Activated CD4-positive, alpha-beta T cell treated with anti-CD3 and anti-CD28 coated beads, Interleukin-2, amount 10 ng/mL, durations not matched to agents 7 days and 5 days (primary cell): Measurements from ENCODE around the gene SGPL1. TPM values are rescaled to one million over a fixed set of nuclear protein-coding genes. Genes with fewer than 3 reads are reported as not detected.

Experiments
- CTCF ChIA-PET: fragments of 350-600 bp; sonication (Branson Sonifier 250); formaldehyde crosslinking; loops from one replicate; lab custom pipeline; 2021; ENCODE audit warnings: antibody characterized with exemption; lab: Charles Lee
- POLR2A ChIA-PET: fragments of 350-600 bp; sonication (Branson Sonifier 250); formaldehyde crosslinking; loops from one replicate; lab custom pipeline; 2021; ENCODE audit warnings: antibody characterized with exemption; lab: Charles Lee
- DNase-seq: peaks from one replicate; pipeline ENCODE4 v3.0.0-alpha.2; 2020
- H3K27ac Mint-ChIP-seq: one replicate; pipeline ENCODE4 v1.8.0; 2021; ENCODE audit warnings: mild to moderate bottlenecking, moderate library complexity, mixed read lengths
- H3K27me3 Mint-ChIP-seq: one replicate; pipeline ENCODE4 v1.8.0; 2021; ENCODE audit warnings: mixed read lengths
- H3K36me3 Mint-ChIP-seq: one replicate; pipeline ENCODE4 v1.8.0; 2021; ENCODE audit warnings: low read depth, mixed read lengths
- H3K4me1 Mint-ChIP-seq: one replicate; pipeline ENCODE4 v1.8.0; 2021; ENCODE audit warnings: mixed read lengths
- H3K4me3 Mint-ChIP-seq: one replicate; pipeline ENCODE4 v1.8.0; 2021; ENCODE audit warnings: mild to moderate bottlenecking, moderate library complexity, mixed read lengths
- H3K9me3 Mint-ChIP-seq: one replicate; pipeline ENCODE4 v1.8.0; 2021; ENCODE audit warnings: mixed read lengths
- total RNA-seq, 2 experiments: library from RNA; stranded (reverse); gene quantifications; one replicate each; pipeline ENCODE4 v1.2.3, GENCODE V29; 2021

The SGPL1 gene
- total RNA-seq, 2 experiments from 2014 or later: 19.7 to 22.3 TPM

DNA sequence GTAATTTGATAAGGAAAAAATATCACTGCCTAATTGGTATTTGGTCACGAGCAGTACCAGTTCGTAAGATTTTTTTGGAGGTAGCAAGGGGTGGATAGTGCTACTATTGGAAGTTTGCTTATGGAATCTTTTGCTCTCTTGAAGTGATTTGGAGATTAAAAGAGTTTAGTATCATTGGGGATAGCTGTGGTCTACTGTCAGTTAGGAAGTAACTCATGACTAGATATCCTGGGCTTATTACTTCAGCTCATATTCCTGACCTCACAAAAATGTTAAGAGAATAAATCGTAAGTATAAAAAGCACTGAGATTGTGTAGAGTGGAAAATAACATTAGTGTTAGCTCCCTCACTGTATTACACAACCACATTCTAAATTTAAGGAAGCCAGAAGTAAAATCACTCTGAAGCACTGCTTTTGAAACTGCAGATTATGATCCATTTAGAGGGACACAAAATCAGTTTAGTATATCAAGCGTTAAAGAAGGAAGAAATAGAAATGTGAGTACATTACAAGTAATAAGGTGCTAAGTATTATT, 22.6 kb downstream of the SGPL1 start:
- H3K4me1 Mint-ChIP-seq: peaks cover 21% of the 10 kb centered on the region
- DNase-seq: no peak
- no peak overlapping the region for H3K4me3 Mint-ChIP-seq
- H3K27me3 Mint-ChIP-seq: no peaks in the 10 kb centered on the region
- H3K27ac Mint-ChIP-seq: no peak overlapping the region
- H3K36me3 Mint-ChIP-seq: peaks cover 27% of the 10 kb centered on the region
- POLR2A ChIA-PET: no interaction called here
- CTCF ChIA-PET: interaction anchor here (0.6 kb wide), 2 partner anchors 167 to 928 kb away, joined by 3 read pairs; no protein-coding TSS in a partner anchor
- peaks cover 7% of the 10 kb centered on the region for H3K9me3 Mint-ChIP-seq

DNA sequence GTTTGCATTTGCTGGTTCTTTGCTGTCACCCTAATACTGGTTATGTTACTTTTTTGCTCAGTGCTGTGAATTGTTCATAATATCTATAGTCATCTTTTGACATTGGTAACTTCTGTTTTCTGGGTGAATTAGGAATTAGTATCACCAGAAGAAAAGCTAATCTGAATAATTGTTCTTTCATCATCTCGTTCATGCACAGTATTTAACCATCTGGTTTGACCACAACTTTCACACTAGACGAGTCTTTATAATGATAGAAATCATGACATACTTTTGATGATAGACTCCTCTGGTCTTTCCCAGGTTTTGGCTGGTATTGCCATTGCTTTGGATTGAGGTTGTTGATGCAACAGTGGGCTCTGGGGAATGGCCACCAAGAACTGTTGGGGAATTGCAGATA, 25.1 kb downstream of the SGPL1 start:
- Mint-ChIP-seq H3K27me3 (no peaks in the 10 kb centered on the region), H3K4me3 (no peak overlapping the region), H3K27ac (no peak overlapping the region), H3K9me3 (peaks cover 7% of the 10 kb centered on the region), H3K36me3 (peaks cover 30% of the 10 kb centered on the region), H3K4me1 (peaks cover 13% of the 10 kb centered on the region)
- ChIA-PET CTCF (no interaction called here), POLR2A (no interaction called here)
- no peak for DNase-seq

DNA sequence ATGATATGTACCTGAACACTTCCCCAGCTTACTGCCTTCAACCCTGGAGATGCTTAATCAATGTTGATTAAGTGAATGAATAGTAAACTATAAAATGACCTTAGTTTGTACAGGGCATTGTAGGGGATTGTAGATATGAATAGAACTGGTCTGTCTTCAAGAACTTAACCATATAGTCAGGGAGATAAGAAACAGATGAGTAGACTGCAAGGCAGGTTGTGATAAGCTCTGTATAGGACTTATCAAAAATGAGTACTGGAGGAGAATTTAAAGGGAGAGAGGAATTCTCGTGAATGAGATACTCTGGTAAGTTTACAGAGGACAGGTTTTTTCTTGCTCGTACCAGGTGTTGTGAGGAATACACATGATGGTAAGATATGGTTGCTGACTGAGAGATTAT, 27.6 kb downstream of the SGPL1 start:
- ChIA-PET POLR2A (no interaction called here), CTCF (no interaction called here)
- DNase-seq: no peak
- Mint-ChIP-seq H3K27ac (no peak overlapping the region), H3K9me3 (no peaks in the 10 kb centered on the region), H3K27me3 (no peaks in the 10 kb centered on the region), H3K36me3 (peaks cover 15% of the 10 kb centered on the region), H3K4me1 (peaks cover 10% of the 10 kb centered on the region), H3K4me3 (no peak overlapping the region)

DNA sequence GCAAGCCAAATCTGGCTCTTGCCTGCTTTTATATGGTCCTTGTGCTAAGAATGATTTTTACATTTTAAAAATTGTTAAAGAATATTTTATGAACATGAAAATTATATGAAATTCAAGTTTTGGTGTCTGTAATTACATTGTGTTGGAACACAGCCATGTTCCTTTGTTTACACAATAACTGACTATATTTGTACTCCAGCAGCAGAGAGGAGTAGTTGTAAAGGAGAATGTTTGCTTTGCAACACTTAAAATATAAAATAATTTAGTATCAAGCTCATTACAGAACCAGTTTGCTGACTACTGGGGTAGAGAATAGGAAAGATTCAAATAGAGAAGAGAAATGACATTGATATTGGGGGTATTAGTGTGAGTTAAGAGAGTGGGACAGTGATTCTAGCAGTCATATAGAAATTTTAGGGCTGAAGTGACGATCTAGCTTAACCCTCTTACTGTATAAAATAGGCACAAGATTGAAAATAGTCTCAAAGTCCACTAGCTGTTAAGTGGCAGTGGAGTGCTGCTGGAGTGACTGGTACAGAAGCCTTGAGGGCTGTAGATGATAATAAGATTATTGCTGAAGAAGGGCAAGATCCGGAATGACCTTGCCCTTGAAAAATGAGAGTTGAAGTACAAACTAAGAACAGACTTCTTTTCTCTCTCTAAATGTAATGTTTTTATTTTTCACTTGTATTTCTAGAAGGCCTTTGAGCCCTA, 28.2 kb downstream of the SGPL1 start:
- Mint-ChIP-seq H3K36me3 (peaks cover 13% of the 10 kb centered on the region), H3K4me1 (peaks cover 13% of the 10 kb centered on the region), H3K9me3 (no peaks in the 10 kb centered on the region), H3K4me3 (no peak overlapping the region), H3K27me3 (no peaks in the 10 kb centered on the region), H3K27ac (no peak overlapping the region)
- DNase-seq: no peak
- CTCF ChIA-PET: interaction anchor here (1.2 kb wide), 1 partner anchor 9 kb away, joined by 3 read pairs; no protein-coding TSS in a partner anchor
- POLR2A ChIA-PET: no interaction called here

DNA sequence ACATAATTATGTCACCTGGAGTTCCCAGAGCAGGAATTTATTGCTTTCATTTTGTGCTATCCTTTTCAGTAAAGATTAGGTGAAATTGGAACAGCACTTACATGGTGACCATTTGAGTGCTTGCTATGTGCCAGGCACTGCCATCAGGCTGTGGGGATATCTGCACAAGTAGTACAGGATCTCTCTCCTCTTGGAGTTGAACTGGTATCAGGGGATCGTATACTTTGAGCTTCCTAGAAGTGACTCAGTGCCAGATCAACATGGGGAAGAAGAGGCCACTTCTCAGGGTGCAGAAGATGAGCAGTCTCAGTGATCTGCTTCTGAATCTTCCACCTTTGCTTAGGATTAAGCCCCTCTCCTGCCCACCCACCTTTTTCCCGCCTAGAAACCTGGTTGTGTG, 29.5 kb downstream of the SGPL1 start:
- ChIA-PET CTCF (no interaction called here), POLR2A (no interaction called here)
- Mint-ChIP-seq H3K9me3 (no peaks in the 10 kb centered on the region), H3K27me3 (no peaks in the 10 kb centered on the region), H3K4me3 (no peak overlapping the region), H3K27ac (no peak overlapping the region), H3K4me1 (peaks cover 19% of the 10 kb centered on the region), H3K36me3 (peaks cover 13% of the 10 kb centered on the region)
- DNase-seq: no peak

DNA sequence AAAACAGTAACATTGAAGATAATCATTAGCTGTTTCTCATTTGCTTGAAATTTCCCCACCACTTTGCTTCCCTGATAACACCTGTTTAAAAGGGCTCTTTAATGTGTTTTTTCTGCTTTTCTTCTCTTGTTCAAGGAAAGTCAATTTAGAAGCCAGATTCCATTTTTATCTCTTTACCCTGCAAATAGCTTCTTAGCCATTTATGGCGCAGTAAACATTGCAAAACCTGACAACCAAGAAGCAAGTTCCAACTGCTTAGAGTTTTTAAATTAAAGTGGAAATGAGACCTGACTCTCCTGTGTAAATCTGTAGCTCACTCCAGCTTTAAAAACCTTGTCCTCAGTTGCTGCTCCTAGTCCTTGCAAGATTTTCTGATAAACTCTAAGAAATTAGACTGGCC, 30.1 kb downstream of the SGPL1 start:
- no peak for DNase-seq
- Mint-ChIP-seq H3K4me3 (no peak overlapping the region), H3K27ac (no peak overlapping the region), H3K9me3 (no peaks in the 10 kb centered on the region), H3K4me1 (peaks cover 16% of the 10 kb centered on the region), H3K36me3 (peaks cover 12% of the 10 kb centered on the region), H3K27me3 (no peaks in the 10 kb centered on the region)
- ChIA-PET POLR2A (interaction anchor here (0.6 kb wide), 1 partner anchor 19 kb away, joined by 3 read pairs; no protein-coding TSS in a partner anchor), CTCF (interaction anchor here (0.8 to 1.0 kb wide), 2 partner anchors 19 to 198 kb away, joined by 3 read pairs; no protein-coding TSS in a partner anchor)

DNA sequence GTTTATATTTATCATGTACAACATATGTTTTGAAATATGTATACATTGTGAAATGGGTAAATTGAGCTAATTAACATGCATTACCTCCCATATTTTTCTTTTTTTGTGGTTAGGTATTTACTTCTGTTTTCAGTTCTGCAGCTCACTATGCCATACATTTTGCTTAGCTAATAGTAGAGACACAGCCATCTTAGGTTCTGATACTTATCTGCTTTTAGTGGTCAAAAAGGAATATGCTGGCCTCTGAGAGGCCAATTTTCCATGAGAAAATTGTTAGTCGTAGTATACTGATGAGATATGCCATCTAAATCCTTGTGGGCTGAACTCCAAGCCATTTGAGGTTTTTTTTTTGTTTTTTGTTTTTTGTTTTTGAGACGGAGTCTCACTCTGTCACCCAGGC, 31.0 kb downstream of the SGPL1 start:
- ChIA-PET POLR2A (no interaction called here), CTCF (interaction anchor here (0.8 to 1.0 kb wide), 2 partner anchors 18 to 199 kb away, joined by 3 read pairs; no protein-coding TSS in a partner anchor)
- H3K27me3 Mint-ChIP-seq: no peaks in the 10 kb centered on the region
- H3K4me3 Mint-ChIP-seq: no peak overlapping the region
- no peak for DNase-seq
- H3K36me3 Mint-ChIP-seq: peaks cover 7% of the 10 kb centered on the region
- H3K9me3 Mint-ChIP-seq: no peaks in the 10 kb centered on the region
- peaks cover 12% of the 10 kb centered on the region for H3K4me1 Mint-ChIP-seq
- H3K27ac Mint-ChIP-seq: no peak overlapping the region

DNA sequence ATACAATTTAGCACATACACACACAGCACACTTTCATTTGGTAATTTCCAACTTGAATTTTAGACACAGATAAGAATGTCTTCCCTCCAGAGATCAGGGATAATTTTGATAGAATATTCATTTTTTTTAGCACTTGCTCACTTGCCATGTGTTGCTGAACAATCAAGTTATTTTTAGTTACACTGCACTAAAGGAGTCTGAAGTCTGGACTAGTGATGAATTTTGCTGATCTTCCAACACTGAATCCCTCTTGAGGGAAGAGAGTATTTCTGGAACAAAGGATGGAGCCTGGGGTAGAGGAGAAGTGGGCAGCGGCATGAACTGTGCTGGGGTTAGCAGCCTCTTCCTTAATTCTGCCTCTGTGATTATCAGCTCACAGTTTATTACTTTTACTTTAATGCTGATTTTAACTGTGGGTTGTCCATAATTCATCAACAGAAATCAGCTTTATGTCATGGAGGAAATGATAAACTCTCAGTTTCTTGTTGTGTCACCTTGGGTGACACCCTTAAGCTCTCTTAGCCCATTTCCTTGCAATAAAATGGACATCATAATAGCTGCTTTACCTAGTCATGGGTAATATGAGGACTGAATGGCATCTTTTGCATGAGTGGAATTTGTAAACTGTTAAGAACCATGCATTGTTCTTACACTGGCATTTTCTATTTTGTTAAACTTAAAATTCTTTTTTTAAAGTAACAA, 32.1 kb downstream of the SGPL1 start:
- Mint-ChIP-seq H3K27me3 (no peaks in the 10 kb centered on the region), H3K4me1 (peaks cover 12% of the 10 kb centered on the region), H3K36me3 (peaks cover 3% of the 10 kb centered on the region), H3K4me3 (no peak overlapping the region), H3K9me3 (no peaks in the 10 kb centered on the region), H3K27ac (no peak overlapping the region)
- no peak for DNase-seq
- POLR2A ChIA-PET: interaction anchor here (0.6 kb wide), 1 partner anchor 94 kb away, joined by 3 read pairs; no protein-coding TSS in a partner anchor
- CTCF ChIA-PET: interaction anchor here (1.8 kb wide), 1 partner anchor 11 kb away, joined by 3 read pairs; no protein-coding TSS in a partner anchor

DNA sequence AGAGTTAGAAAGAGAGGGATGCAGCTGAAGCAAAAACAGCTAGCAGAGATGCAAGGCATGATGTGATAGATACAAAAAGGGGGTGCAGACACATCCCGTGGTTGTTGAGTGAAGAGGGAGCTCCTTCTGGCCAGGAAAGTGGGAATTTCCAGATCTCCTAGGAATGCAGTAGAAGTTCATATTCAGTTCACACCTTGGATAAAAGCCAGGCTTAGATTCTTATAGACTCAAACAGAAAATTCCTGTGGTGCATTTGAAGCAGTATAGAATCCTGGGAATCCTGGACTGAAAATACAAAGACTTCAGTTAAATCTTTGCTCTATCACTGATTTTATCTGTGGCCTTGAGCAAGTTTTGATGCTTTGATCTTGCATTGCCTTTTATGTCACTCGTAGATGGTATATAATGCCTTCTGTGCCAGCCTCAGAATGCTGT, 33.9 kb downstream of the SGPL1 start:
- Mint-ChIP-seq H3K27ac (no peak overlapping the region), H3K9me3 (no peaks in the 10 kb centered on the region), H3K4me3 (no peak overlapping the region), H3K4me1 (peaks cover 12% of the 10 kb centered on the region), H3K36me3 (peaks cover 1% of the 10 kb centered on the region), H3K27me3 (no peaks in the 10 kb centered on the region)
- no peak for DNase-seq
- ChIA-PET POLR2A (no interaction called here), CTCF (interaction anchor here (0.5 to 1.8 kb wide), 2 partner anchors 13 to 56 kb away, joined by 3 read pairs; no protein-coding TSS in a partner anchor)

DNA sequence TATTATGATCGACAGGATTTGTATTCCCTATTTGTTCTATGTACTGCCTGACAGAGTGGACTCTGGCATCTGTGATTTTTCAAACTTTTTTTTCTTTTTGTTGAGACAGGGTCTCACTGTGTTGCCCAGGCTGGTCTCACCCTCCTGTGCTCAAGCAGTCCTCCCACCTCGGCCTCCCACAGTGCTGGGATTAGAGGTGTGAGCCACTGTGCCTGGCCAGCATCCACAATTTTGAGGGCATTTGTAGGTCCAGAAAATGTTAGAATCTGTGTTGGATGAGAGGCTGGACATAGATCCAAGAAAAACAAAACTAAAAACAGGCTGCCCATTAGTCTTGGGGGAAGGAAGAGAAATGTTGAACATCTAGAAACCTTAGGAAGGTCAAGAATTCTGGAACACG, 34.3 kb downstream of the SGPL1 start:
- POLR2A ChIA-PET: no interaction called here
- no peaks in the 10 kb centered on the region for H3K27me3 Mint-ChIP-seq
- no peaks in the 10 kb centered on the region for H3K9me3 Mint-ChIP-seq
- peaks cover 12% of the 10 kb centered on the region for H3K4me1 Mint-ChIP-seq
- no peak for DNase-seq
- no peak overlapping the region for H3K4me3 Mint-ChIP-seq
- H3K36me3 Mint-ChIP-seq: peaks cover 1% of the 10 kb centered on the region
- H3K27ac Mint-ChIP-seq: no peak overlapping the region
- CTCF ChIA-PET: interaction anchor here (0.5 kb wide), 1 partner anchor 56 kb away, joined by 3 read pairs; no protein-coding TSS in a partner anchor

DNA sequence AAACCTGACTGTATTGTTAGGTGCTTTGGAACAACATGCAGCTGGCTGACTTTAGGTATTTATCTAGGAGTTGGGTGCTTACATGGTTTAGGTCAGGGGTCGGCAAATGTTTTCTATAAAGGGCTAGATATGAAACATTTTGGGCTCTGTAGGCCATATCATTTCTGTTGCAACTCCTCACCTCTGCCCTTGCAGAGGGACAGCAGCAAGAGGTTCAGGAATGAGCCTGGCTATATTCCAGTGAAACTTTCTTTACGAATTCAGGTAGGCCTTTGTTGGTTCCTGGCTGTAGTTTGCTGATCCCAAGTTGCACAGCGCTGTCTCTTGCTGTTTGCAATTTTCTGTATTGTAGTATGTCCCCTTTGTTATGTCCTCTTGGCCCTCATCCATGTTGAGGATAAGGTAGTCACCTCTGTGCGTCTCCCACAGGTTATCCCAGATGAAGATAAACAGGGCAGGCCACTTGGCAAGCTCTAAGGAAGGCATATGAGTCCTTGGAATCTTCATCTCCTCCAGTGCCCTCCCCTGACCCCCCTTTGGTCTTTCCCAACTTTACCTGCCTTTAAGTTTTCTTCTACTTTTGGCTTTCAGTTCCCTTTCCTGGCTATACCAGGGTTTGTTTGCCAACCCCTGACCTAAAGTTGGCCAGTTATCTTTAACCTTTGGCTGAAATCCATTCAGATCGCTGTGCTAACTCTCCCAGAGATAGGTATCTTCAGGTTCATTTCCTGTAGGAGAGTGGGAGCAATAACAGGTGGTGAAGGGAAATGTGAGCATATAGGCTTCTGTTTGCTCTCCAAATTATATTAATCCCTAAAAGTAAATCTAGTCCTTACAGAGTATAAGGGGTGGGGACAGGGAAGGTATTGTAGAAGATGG, 36.1 kb downstream of the SGPL1 start:
- no peak overlapping the region for H3K27ac Mint-ChIP-seq
- peaks cover 13% of the 10 kb centered on the region for H3K4me1 Mint-ChIP-seq
- ChIA-PET CTCF (no interaction called here), POLR2A (no interaction called here)
- H3K36me3 Mint-ChIP-seq: no peaks in the 10 kb centered on the region
- no peak for DNase-seq
- H3K9me3 Mint-ChIP-seq: no peaks in the 10 kb centered on the region
- H3K27me3 Mint-ChIP-seq: no peaks in the 10 kb centered on the region
- H3K4me3 Mint-ChIP-seq: no peak overlapping the region

DNA sequence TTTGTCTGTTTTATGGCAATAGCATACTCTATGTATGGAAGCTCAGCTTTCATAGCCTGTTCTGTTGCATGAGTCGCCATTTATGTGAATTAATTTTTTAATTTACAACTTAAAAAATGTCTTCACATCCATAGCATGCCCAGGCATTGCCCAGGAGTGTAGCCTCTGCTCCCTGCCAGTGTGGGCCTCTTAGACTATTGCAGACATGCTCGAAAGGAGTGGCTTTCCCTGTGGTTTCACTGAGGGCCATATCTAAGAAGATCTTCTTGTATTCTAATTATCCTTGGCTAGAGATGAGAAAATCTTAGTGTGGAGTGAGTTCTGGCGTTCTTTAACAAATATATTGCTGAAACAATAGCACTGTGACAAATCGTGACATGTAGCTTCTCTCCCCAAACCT, 37.3 kb downstream of the SGPL1 start:
- ChIA-PET CTCF (no interaction called here), POLR2A (no interaction called here)
- H3K9me3 Mint-ChIP-seq: no peaks in the 10 kb centered on the region
- H3K27ac Mint-ChIP-seq: no peak overlapping the region
- H3K4me1 Mint-ChIP-seq: peaks cover 18% of the 10 kb centered on the region
- no peaks in the 10 kb centered on the region for H3K27me3 Mint-ChIP-seq
- no peak for DNase-seq
- no peaks in the 10 kb centered on the region for H3K36me3 Mint-ChIP-seq
- H3K4me3 Mint-ChIP-seq: no peak overlapping the region
